OCI-LY1 (cell line): ENCODE data around the gene ITGA4.

ENCODE experiments used
- CTCF ChIP-seq: fragments of 200-600 bp; sonication (generic), shearing (Covaris generic); IDR thresholded peaks from 2 replicates; pipeline ENCODE4 v1.5.1; 2017; ENCODE audit warnings: mild to moderate bottlenecking, antibody characterized with exemption, low read length, moderate library complexity, mixed read lengths
- EZH2 ChIP-seq: fragments of 200-600 bp; sonication (generic), shearing (Covaris generic); IDR thresholded peaks from 2 replicates; pipeline ENCODE4 v1.8.0; 2017; ENCODE audit warnings: borderline replicate concordance, mixed run types, mild to moderate bottlenecking, antibody characterized with exemption, low read length, moderate library complexity, mixed read lengths

GRCh38 chr2:181499231-181499630 is 42.0 kb downstream of the ITGA4 start:
- no peak for TF ChIP-seq CTCF
- no peak for TF ChIP-seq EZH2
